ENCODE measurements around the gene MCTP2.

Gene MCTP2

GRCh38 chr15:94300612-94301011 lies 69.3 kb downstream of the MCTP2 start:
- no peak for DNase-seq

GRCh38 chr15:94305133-94305532 lies 73.8 kb downstream of the MCTP2 start:
- DNase-seq: no peak

- no peak for DNase-seq
These were observed 75.6 kb downstream of the MCTP2 start for GRCh38 chr15:94306700-94307650.

GRCh38 chr15:94312946-94313345 lies 81.6 kb downstream of the MCTP2 start:
- no peak for DNase-seq

GRCh38 chr15:94314639-94315038 lies 83.3 kb downstream of the MCTP2 start:
- no peak for DNase-seq

GRCh38 chr15:94317211-94317610 lies 85.8 kb downstream of the MCTP2 start:
- DNase-seq: no peak

- no peak for DNase-seq
These were observed 90.8 kb downstream of the MCTP2 start for GRCh38 chr15:94322141-94322540.

- no peak for DNase-seq
These were observed 91.7 kb downstream of the MCTP2 start for GRCh38 chr15:94323076-94323475.

- peak; percentile 23 to 43 for DNase-seq
These were observed 92.9 kb downstream of the MCTP2 start for GRCh38 chr15:94324117-94324826.

- DNase-seq: no peak
These were observed 93.7 kb downstream of the MCTP2 start for GRCh38 chr15:94324835-94325767.

GRCh38 chr15:94327356-94327936 lies 96.1 kb downstream of the MCTP2 start:
- no peak for DNase-seq

GRCh38 chr15:94331731-94332130 lies 100.4 kb downstream of the MCTP2 start:
- DNase-seq: no peak

- DNase-seq: no peak
These were observed 104.3 kb downstream of the MCTP2 start for GRCh38 chr15:94335616-94336015.

- DNase-seq: no peak
These were observed 105.6 kb downstream of the MCTP2 start for GRCh38 chr15:94336817-94337467.

- DNase-seq: no peak
These were observed 107.0 kb downstream of the MCTP2 start for GRCh38 chr15:94338243-94338846.

- no peak for DNase-seq
These were observed 114.9 kb downstream of the MCTP2 start for GRCh38 chr15:94346282-94346681.

- DNase-seq: no peak
These were observed 116.7 kb downstream of the MCTP2 start for GRCh38 chr15:94348084-94348483.

- no peak for DNase-seq
These were observed 119.7 kb downstream of the MCTP2 start for GRCh38 chr15:94351031-94351535.

GRCh38 chr15:94352636-94353487 lies 121.5 kb downstream of the MCTP2 start:
- DNase-seq: no peak

GRCh38 chr15:94353488-94353820 lies 122.1 kb downstream of the MCTP2 start:
- no peak for DNase-seq

All from stimulated activated CD4-positive, alpha-beta T cell treated with anti-CD3 and anti-CD28 coated beads, Interleukin-4, amount 100 ng/mL, for 4 hours (primary cell).